ENCODE results near the gene PAX3. TPM values are rescaled to one million over a fixed set of nuclear protein-coding genes. Genes with fewer than 3 reads are reported as not detected.

PAX3 gene
- total and polyA plus RNA-seq, 8 donors, result not detected

GRCh38 chr2:222213049-222213448 is 85.7 kb downstream of the PAX3 start:
- H3K36me3 ChIP-seq, result no peaks in the 10 kb centered on the region
- intact Hi-C loops (cut with DNase I; ENCODE audit: low total_unique reads), result no loop called here
- H3K9me3 ChIP-seq, result no peaks in the 10 kb centered on the region
- H3K4me3 ChIP-seq, result no peak overlapping the region
- no peak for TF ChIP-seq POLR2AphosphoS5 (IDR thresholded peaks at IDR 0.05)
- no peak for TF ChIP-seq POLR2A (IDR thresholded peaks at IDR 0.05)
- TF ChIP-seq EP300 (IDR thresholded peaks at IDR 0.05), result no peak
- TF ChIP-seq CTCF (IDR thresholded peaks at IDR 0.05), result no peak
- no peak overlapping the region for H3K27ac ChIP-seq
- DNase-seq, result no peak
- no peaks in the 10 kb centered on the region for H3K4me1 ChIP-seq
- no peaks in the 10 kb centered on the region for H3K27me3 ChIP-seq
- 63 to 83% (median 77%) methylated on average over 5 of the region's 5 CpGs for WGBS, 5 donors

- DNase-seq, result no peak
- Histone ChIP-seq H3K36me3 (no peaks in the 10 kb centered on the region), H3K27ac (no peak overlapping the region), H3K4me3 (no peak overlapping the region), H3K4me1 (no peaks in the 10 kb centered on the region), H3K9me3 (no peaks in the 10 kb centered on the region), H3K27me3 (no peaks in the 10 kb centered on the region)
- 63 to 73% (median 71%) methylated on average over 4 of the region's 4 CpGs for WGBS, 5 donors
- intact Hi-C loops (cut with DNase I; ENCODE audit: low total_unique reads), result no loop called here
- TF ChIP-seq POLR2AphosphoS5 (IDR thresholded peaks at IDR 0.05) (no peak), EP300 (IDR thresholded peaks at IDR 0.05) (no peak), POLR2A (IDR thresholded peaks at IDR 0.05) (no peak), CTCF (IDR thresholded peaks at IDR 0.05) (no peak)
Measured at GRCh38 chr2:222212571-222212970, 86.2 kb downstream of the PAX3 start.

GRCh38 chr2:222208010-222208690 is 90.6 kb downstream of the PAX3 start:
- 61 to 76% (median 69%) methylated on average over 4 of the region's 4 CpGs for WGBS, 5 donors
- Histone ChIP-seq H3K4me3 (no peak overlapping the region), H3K27me3 (no peaks in the 10 kb centered on the region), H3K4me1 (no peaks in the 10 kb centered on the region), H3K36me3 (no peaks in the 10 kb centered on the region), H3K27ac (no peak overlapping the region), H3K9me3 (no peaks in the 10 kb centered on the region)
- no peak for DNase-seq
- intact Hi-C loops (cut with DNase I; ENCODE audit: low total_unique reads), result no loop called here
- no peak for TF ChIP-seq POLR2A (IDR thresholded peaks at IDR 0.05)
- TF ChIP-seq CTCF (IDR thresholded peaks at IDR 0.05), result no peak
- TF ChIP-seq EP300 (IDR thresholded peaks at IDR 0.05), result no peak
- no peak for TF ChIP-seq POLR2AphosphoS5 (IDR thresholded peaks at IDR 0.05)

- Histone ChIP-seq H3K27ac (no peak overlapping the region), H3K4me3 (no peak overlapping the region), H3K4me1 (no peaks in the 10 kb centered on the region), H3K27me3 (peaks cover 0 to 14% (median 0%) of the 10 kb centered on the region in 3 donors), H3K36me3 (no peaks in the 10 kb centered on the region), H3K9me3 (no peaks in the 10 kb centered on the region)
- intact Hi-C loops (cut with DNase I; ENCODE audit: low total_unique reads), result no loop called here
- no peak for DNase-seq
- WGBS, 5 donors, result 51 to 74% (median 68%) methylated on average over 1 of the region's 1 CpG
- no peak for TF ChIP-seq POLR2A (IDR thresholded peaks at IDR 0.05)
- no peak for TF ChIP-seq CTCF (IDR thresholded peaks at IDR 0.05)
- TF ChIP-seq POLR2AphosphoS5 (IDR thresholded peaks at IDR 0.05), result no peak
- no peak for TF ChIP-seq EP300 (IDR thresholded peaks at IDR 0.05)
Measured at GRCh38 chr2:222205136-222205535, 93.7 kb downstream of the PAX3 start.

Measured in stomach (tissue), 9 donors.